Measurements from ENCODE around the gene EFCAB6. TPM values are rescaled to one million over a fixed set of nuclear protein-coding genes. Genes with fewer than 3 reads are reported as not detected.

EFCAB6 gene, protein sequence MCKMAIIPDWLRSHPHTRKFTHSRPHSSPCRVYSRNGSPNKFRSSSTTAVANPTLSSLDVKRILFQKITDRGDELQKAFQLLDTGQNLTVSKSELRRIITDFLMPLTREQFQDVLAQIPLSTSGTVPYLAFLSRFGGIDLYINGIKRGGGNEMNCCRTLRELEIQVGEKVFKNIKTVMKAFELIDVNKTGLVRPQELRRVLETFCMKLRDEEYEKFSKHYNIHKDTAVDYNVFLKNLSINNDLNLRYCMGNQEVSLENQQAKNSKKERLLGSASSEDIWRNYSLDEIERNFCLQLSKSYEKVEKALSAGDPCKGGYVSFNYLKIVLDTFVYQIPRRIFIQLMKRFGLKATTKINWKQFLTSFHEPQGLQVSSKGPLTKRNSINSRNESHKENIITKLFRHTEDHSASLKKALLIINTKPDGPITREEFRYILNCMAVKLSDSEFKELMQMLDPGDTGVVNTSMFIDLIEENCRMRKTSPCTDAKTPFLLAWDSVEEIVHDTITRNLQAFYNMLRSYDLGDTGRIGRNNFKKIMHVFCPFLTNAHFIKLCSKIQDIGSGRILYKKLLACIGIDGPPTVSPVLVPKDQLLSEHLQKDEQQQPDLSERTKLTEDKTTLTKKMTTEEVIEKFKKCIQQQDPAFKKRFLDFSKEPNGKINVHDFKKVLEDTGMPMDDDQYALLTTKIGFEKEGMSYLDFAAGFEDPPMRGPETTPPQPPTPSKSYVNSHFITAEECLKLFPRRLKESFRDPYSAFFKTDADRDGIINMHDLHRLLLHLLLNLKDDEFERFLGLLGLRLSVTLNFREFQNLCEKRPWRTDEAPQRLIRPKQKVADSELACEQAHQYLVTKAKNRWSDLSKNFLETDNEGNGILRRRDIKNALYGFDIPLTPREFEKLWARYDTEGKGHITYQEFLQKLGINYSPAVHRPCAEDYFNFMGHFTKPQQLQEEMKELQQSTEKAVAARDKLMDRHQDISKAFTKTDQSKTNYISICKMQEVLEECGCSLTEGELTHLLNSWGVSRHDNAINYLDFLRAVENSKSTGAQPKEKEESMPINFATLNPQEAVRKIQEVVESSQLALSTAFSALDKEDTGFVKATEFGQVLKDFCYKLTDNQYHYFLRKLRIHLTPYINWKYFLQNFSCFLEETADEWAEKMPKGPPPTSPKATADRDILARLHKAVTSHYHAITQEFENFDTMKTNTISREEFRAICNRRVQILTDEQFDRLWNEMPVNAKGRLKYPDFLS (N-terminal part only)
- total RNA-seq (ENCODE audit: low replicate concordance): 0.83 and 1.1 TPM in 2 replicates

DNA sequence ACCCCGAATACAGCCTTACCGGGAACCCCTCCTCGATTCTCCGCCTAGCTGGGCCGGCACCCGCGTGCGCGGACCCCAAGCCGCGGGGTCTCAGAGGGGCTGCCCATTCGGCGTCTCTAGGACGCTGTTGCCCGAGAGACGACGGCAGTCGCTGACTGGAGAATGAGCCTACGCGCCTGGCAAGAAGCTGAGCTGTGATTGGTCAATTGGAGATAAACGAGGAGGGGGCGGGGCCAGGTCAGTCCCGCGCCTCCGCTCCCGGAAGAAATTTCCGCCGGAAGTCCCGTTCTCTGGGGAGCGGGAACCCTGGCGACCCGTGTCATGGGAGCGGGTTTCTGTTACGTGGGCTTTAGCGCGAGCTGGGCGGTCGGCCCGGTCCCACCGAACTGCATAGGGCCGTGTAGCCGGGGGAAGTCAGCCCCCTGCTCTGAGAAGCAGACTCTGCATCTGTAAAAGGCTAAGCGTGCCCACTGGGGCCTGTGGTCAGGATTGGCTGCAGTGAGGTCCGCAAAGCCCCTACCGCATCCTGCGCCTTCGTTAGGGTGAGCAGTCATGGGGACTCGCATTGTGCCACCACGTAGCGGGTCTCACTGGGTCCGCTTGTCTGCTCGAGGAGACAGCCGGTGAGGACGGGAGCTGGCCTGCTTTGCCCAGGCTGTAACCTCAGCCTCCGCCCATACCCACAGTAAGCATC lies at the start of gene EFCAB6:
EFCAB6 (minus strand) TSS at position 157 of the 694 bp plus-strand sequence. CDS start 29,987 bp downstream, outside the sequence.

Other genes starting within 250 kb of the EFCAB6 start
- 0.15 and 0.35 TPM in 2 replicates for gene SULT4A1, start 50.2 kb upstream of the EFCAB6 start, total RNA-seq (ENCODE audit: low replicate concordance)
- not detected in 2 replicates for gene PNPLA5, start 79.7 kb upstream of the EFCAB6 start, total RNA-seq (ENCODE audit: low replicate concordance)
- gene PNPLA3, start 111.5 kb upstream of the EFCAB6 start, total RNA-seq (ENCODE audit: low replicate concordance): 0.47 and 2.4 TPM in 2 replicates
- gene SAMM50, start 143.1 kb upstream of the EFCAB6 start, total RNA-seq (ENCODE audit: low replicate concordance): 34.6 and 48.4 TPM in 2 replicates
- gene PARVB, start 212.0 kb upstream of the EFCAB6 start, total RNA-seq (ENCODE audit: low replicate concordance): 33.2 and 45.6 TPM in 2 replicates

All from smooth muscle cell of the coronary artery (primary cell).